H9 (cell line): ENCODE measurements around the gene STK24. TPM values are rescaled to one million over a fixed set of nuclear protein-coding genes. Genes with fewer than 3 reads are reported as not detected.
"Not testable (repeated sequence)": the region's sequence is repeated elsewhere in the genome, so short reads cannot be mapped to it uniquely, and the experiment has no call there.

Experiments
- DNase-seq: peaks from one replicate; pipeline ENCODE4 v3.0.0-alpha.2; 2017
- H2AFZ ChIP-seq: one replicate; pipeline ENCODE4 v1.6.1; 2013; ENCODE audit warnings: mild to moderate bottlenecking, low read length, control low read depth, moderate library complexity
- H2AK5ac ChIP-seq: 2 replicates; pipeline ENCODE4 v1.6.1; 2013; ENCODE audit warnings: low read length, control low read depth, mixed read lengths; ENCODE audit not compliant: insufficient read length
- H2BK120ac ChIP-seq: one replicate; pipeline ENCODE4 v1.6.1; 2013; ENCODE audit warnings: low read depth, mild to moderate bottlenecking, low read length, control low read depth, inconsistent platforms; ENCODE audit not compliant: poor library complexity, severe bottlenecking
- H2BK12ac ChIP-seq: 2 replicates; pipeline ENCODE4 v1.6.1; 2013; ENCODE audit warnings: low read length, control low read depth, mixed read lengths, low read depth; ENCODE audit not compliant: insufficient read length
- H2BK15ac ChIP-seq: 2 replicates; pipeline ENCODE4 v1.6.1; 2013; ENCODE audit warnings: low read depth, low read length, control low read depth
- H2BK20ac ChIP-seq: one replicate; pipeline ENCODE4 v1.6.1; 2013; ENCODE audit warnings: low read depth, mild to moderate bottlenecking, low read length, control low read depth, inconsistent platforms; ENCODE audit not compliant: poor library complexity, severe bottlenecking
- H2BK5ac ChIP-seq: 2 replicates; pipeline ENCODE4 v1.6.1; 2013; ENCODE audit warnings: low read length, control low read depth, mixed read lengths; ENCODE audit not compliant: insufficient read length
- H3K14ac ChIP-seq: 2 replicates; pipeline ENCODE4 v1.6.1; 2013; ENCODE audit warnings: low read length, control low read depth; ENCODE audit not compliant: insufficient read depth
- H3K18ac ChIP-seq: 2 replicates; pipeline ENCODE4 v1.6.1; 2013; ENCODE audit warnings: low read depth, mild to moderate bottlenecking, mixed read lengths, low read length, control low read depth; ENCODE audit not compliant: insufficient read length
- H3K23ac ChIP-seq: 2 replicates; pipeline ENCODE4 v1.6.1; 2013; ENCODE audit warnings: low read length, control low read depth, mixed read lengths, low read depth; ENCODE audit not compliant: insufficient read length
- H3K23me2 ChIP-seq: 2 replicates; pipeline ENCODE4 v1.6.1; 2013; ENCODE audit warnings: low read depth, mild to moderate bottlenecking, mixed read lengths, low read length, control low read depth; ENCODE audit not compliant: insufficient read length, poor library complexity, severe bottlenecking
- H3K27ac ChIP-seq: 2 replicates; pipeline ENCODE4 v1.5.1; 2013; ENCODE audit warnings: low read length, control low read depth, mixed read lengths, low read depth; ENCODE audit not compliant: insufficient read length
- H3K27me3 ChIP-seq: 2 replicates; pipeline ENCODE4 v1.6.1; 2013; ENCODE audit warnings: low read length, control low read depth, inconsistent platforms; ENCODE audit not compliant: insufficient read depth
- H3K4ac ChIP-seq: 2 replicates; pipeline ENCODE4 v1.6.1; 2013; ENCODE audit warnings: low read depth, mild to moderate bottlenecking, control low read depth, inconsistent platforms, low read length, moderate library complexity
- H3K4me1 ChIP-seq: 2 replicates; pipeline ENCODE4 v1.6.1; 2013; ENCODE audit warnings: low read length, control low read depth, inconsistent platforms; ENCODE audit not compliant: insufficient read depth
- H3K4me2 ChIP-seq: 2 replicates; pipeline ENCODE4 v1.6.1; 2013; ENCODE audit warnings: low read length, control low read depth, mixed read lengths; ENCODE audit not compliant: insufficient read length, insufficient read depth
- H3K56ac ChIP-seq: 2 replicates; pipeline ENCODE4 v1.6.1; 2013; ENCODE audit warnings: low read depth, mild to moderate bottlenecking, mixed read lengths, low read length, control low read depth; ENCODE audit not compliant: insufficient read length
- H3K79me1 ChIP-seq: 2 replicates; pipeline ENCODE4 v1.6.1; 2013; ENCODE audit warnings: low read depth, mild to moderate bottlenecking, moderate library complexity, low read length, control low read depth, inconsistent platforms; ENCODE audit not compliant: insufficient read depth, poor library complexity, severe bottlenecking
- H3K79me2 ChIP-seq: 2 replicates; pipeline ENCODE4 v1.6.1; 2013; ENCODE audit warnings: low read length, control low read depth, inconsistent platforms; ENCODE audit not compliant: insufficient read depth
- H3K9ac ChIP-seq: 2 replicates; pipeline ENCODE4 v1.6.1; 2013; ENCODE audit warnings: low read length, control low read depth, mixed read lengths; ENCODE audit not compliant: insufficient read length; ENCODE audit errors: extremely low read depth
- H3K9me3 ChIP-seq: one replicate; pipeline ENCODE4 v1.6.1; 2013; ENCODE audit warnings: low read depth, low read length, inconsistent platforms; ENCODE audit not compliant: control insufficient read depth
- H3T11ph ChIP-seq: one replicate; pipeline ENCODE4 v1.6.1; 2013; ENCODE audit warnings: mild to moderate bottlenecking, low read length, control low read depth, inconsistent platforms
- H4K20me1 ChIP-seq: one replicate; pipeline ENCODE4 v1.6.1; 2013; ENCODE audit not compliant: control insufficient read depth, insufficient read length, insufficient read depth
- H4K5ac ChIP-seq: 2 replicates; pipeline ENCODE4 v1.6.1; 2013; ENCODE audit warnings: low read depth, mild to moderate bottlenecking, mixed read lengths, low read length, control low read depth; ENCODE audit not compliant: insufficient read length
- H4K8ac ChIP-seq: replicated peaks from 2 replicates; pipeline ENCODE4 v1.6.1; 2013; ENCODE audit warnings: low read length, control low read depth, mixed read lengths, low read depth; ENCODE audit not compliant: insufficient read length
- H4K91ac ChIP-seq: 2 replicates; pipeline ENCODE4 v1.6.1; 2013; ENCODE audit warnings: low read depth, mild to moderate bottlenecking, moderate library complexity, mixed read lengths, low read length, control low read depth; ENCODE audit not compliant: insufficient read length
- H3K27ac Mint-ChIP-seq, 3 experiments: 2 replicates in 2 of 3; 3 replicates in 1 of 3; pipeline ENCODE4 v1.8.0; 2020 to 2021; ENCODE audit warnings: mixed read lengths in 3 of 3, mild to moderate bottlenecking in 1 of 3, moderate library complexity in 1 of 3
- H3K27me3 Mint-ChIP-seq: 2 replicates; pipeline ENCODE4 v1.8.0; 2021; ENCODE audit warnings: low read depth, mild to moderate bottlenecking, moderate library complexity, mixed read lengths
- H3K36me3 Mint-ChIP-seq, 3 experiments: 2 replicates in 2 of 3; 3 replicates in 1 of 3; pipeline ENCODE4 v1.8.0; 2020 to 2021; ENCODE audit warnings: low read depth in 3 of 3, mixed read lengths in 3 of 3; ENCODE audit not compliant: insufficient read depth in 1 of 3
- H3K4me1 Mint-ChIP-seq, 2 experiments: 2 replicates each; pipeline ENCODE4 v1.8.0; 2020; ENCODE audit warnings: mixed read lengths in 2 of 2
- H3K4me3 Mint-ChIP-seq, 2 experiments: 2 replicates in 1 of 2; 3 replicates in 1 of 2; pipeline ENCODE4 v1.8.0; 2020 to 2021; ENCODE audit warnings: mild to moderate bottlenecking in 2 of 2, mixed read lengths in 2 of 2, moderate library complexity in 1 of 2
- H3K9me3 Mint-ChIP-seq, 2 experiments: 2 replicates in 1 of 2; 3 replicates in 1 of 2; pipeline ENCODE4 v1.8.0; 2020; ENCODE audit warnings: mild to moderate bottlenecking in 2 of 2, mixed read lengths in 2 of 2, moderate library complexity in 1 of 2
- CTCF ChIP-seq: fragments of 200-600 bp; sonication (generic); conservative IDR thresholded peaks from 3 replicates; pipeline ENCODE4 v1.8.0; 2021; ENCODE audit warnings: antibody characterized with exemption, mild to moderate bottlenecking
- WGBS: extraction: QIAGEN DNeasy Blood & Tissue Kit; methylation state at CpG from one replicate; pipeline ENCODE4 v1.1.7; 2013; ENCODE audit warnings: missing lambda C conversion rate, low lambda C conversion rate, mixed read lengths; ENCODE audit not compliant: insufficient read length; ENCODE audit errors: extremely low coverage; 5-methylcytosine and 5-hydroxymethylcytosine counted together
- total RNA-seq: library from RNA; stranded (reverse); gene quantifications from 2 replicates; pipeline ENCODE4 v1.2.1, GENCODE V29; 2021

Gene STK24
- total RNA-seq, 1 experiment from 2014 or later: 134 TPM

GRCh38 chr13:98619556-98619955, 42.6 kb upstream of the STK24 start:
- H3K9me3 Mint-ChIP-seq: no peaks in the 10 kb centered on the region; a peak in 1 of 5 replicates
- Histone ChIP-seq H2AFZ (no peak overlapping the region), H3K23me2 (no peaks in the 10 kb centered on the region), H2AK5ac (no peak overlapping the region), H3K18ac (no peak overlapping the region), H3K4me1 (no peaks in the 10 kb centered on the region), H3K14ac (no peak overlapping the region), H4K20me1 (no peaks in the 10 kb centered on the region), H4K8ac (no peak overlapping the region), H2BK120ac (no peak overlapping the region), H2BK20ac (no peak overlapping the region), H3K4me2 (no peak overlapping the region), H3K27ac (no peak overlapping the region), H3T11ph (no peak overlapping the region), H2BK5ac (no peak overlapping the region), H3K9me3 (no peaks in the 10 kb centered on the region), H2BK12ac (no peak overlapping the region), H3K56ac (no peak overlapping the region), H4K5ac (no peak overlapping the region), H2BK15ac (no peak overlapping the region), H3K23ac (no peak overlapping the region), H3K79me1 (no peaks in the 10 kb centered on the region), H4K91ac (no peak overlapping the region), H3K9ac (no peak overlapping the region), H3K4ac (no peak overlapping the region), H3K27me3 (no peaks in the 10 kb centered on the region), H3K79me2 (no peaks in the 10 kb centered on the region)
- no CpG with 5 or more reads among the region's 3 CpGs for WGBS
- no peak for TF ChIP-seq CTCF
- H3K4me3 Mint-ChIP-seq: no peak overlapping the region
- no peak overlapping the region for H3K27ac Mint-ChIP-seq
- no peaks in the 10 kb centered on the region for H3K36me3 Mint-ChIP-seq
- H3K4me1 Mint-ChIP-seq: peaks cover 0 to 2% of the 10 kb centered on the region in 2 experiments; a peak in 1 of 4 replicates
- DNase-seq: no peak
- H3K27me3 Mint-ChIP-seq: peaks cover under 1% of the 10 kb centered on the region; the same call in 1 of the 2 replicates

GRCh38 chr13:98615595-98615994, 38.7 kb upstream of the STK24 start:
- not testable (repeated sequence) for H2BK20ac ChIP-seq, H4K5ac ChIP-seq, H2AFZ ChIP-seq, H3K4me1 Mint-ChIP-seq, H3K27me3 Mint-ChIP-seq, H3K4ac ChIP-seq, H3K27ac Mint-ChIP-seq, H3K4me1 ChIP-seq, H3K23me2 ChIP-seq, H2BK5ac ChIP-seq, H3K23ac ChIP-seq, H3T11ph ChIP-seq, H3K79me1 ChIP-seq, H3K9me3 Mint-ChIP-seq, H4K91ac ChIP-seq, H3K14ac ChIP-seq, H3K9me3 ChIP-seq, H4K20me1 ChIP-seq, H3K4me3 Mint-ChIP-seq, H2BK12ac ChIP-seq, H3K9ac ChIP-seq, H3K27ac ChIP-seq, H2AK5ac ChIP-seq, H3K36me3 Mint-ChIP-seq, H2BK15ac ChIP-seq, H2BK120ac ChIP-seq, H3K4me2 ChIP-seq, H3K79me2 ChIP-seq, H3K18ac ChIP-seq, H4K8ac ChIP-seq, H3K56ac ChIP-seq, DNase-seq, H3K27me3 ChIP-seq
- WGBS: no CpG with 5 or more reads among the region's 2 CpGs
